Effector memory CD4-positive, alpha-beta T cell (primary cell): ENCODE data around the gene NPHP3.
A peak's percentile ranks its signal among the peaks of the same experiment; 100 is the strongest.

ENCODE experiments used
- DNase-seq, 3 donors: peaks; one replicate each; pipeline ENCODE4 v3.0.0-alpha.2; 2020
- H3K27ac ChIP-seq: 2 replicates; pipeline ENCODE4 v1.7.0; 2013; ENCODE audit warnings: mild to moderate bottlenecking, low read length, moderate library complexity; ENCODE audit not compliant: insufficient read depth, poor library complexity, severe bottlenecking
- H3K27me3 ChIP-seq: replicated peaks from 2 replicates; pipeline ENCODE4 v1.7.0; 2013; ENCODE audit warnings: mild to moderate bottlenecking, low read length; ENCODE audit not compliant: insufficient read depth, control insufficient read depth, poor library complexity, severe bottlenecking
- H3K36me3 ChIP-seq: 2 replicates; pipeline ENCODE4 v1.7.0; 2013; ENCODE audit warnings: mild to moderate bottlenecking, low read length, moderate library complexity; ENCODE audit not compliant: control insufficient read depth, insufficient read depth
- H3K4me1 ChIP-seq: 2 replicates; pipeline ENCODE4 v1.7.0; 2013; ENCODE audit warnings: low read length, mild to moderate bottlenecking; ENCODE audit not compliant: control insufficient read depth, insufficient read depth, poor library complexity, severe bottlenecking
- H3K4me3 ChIP-seq: 2 replicates; pipeline ENCODE4 v1.7.0; 2013; ENCODE audit warnings: low read length, low read depth, mild to moderate bottlenecking; ENCODE audit not compliant: insufficient read depth, poor library complexity, severe bottlenecking
- H3K9me3 ChIP-seq: 2 replicates; pipeline ENCODE4 v1.7.0; 2013; ENCODE audit warnings: mild to moderate bottlenecking, low read length, moderate library complexity; ENCODE audit not compliant: control insufficient read depth

The NPHP3 gene

DNA sequence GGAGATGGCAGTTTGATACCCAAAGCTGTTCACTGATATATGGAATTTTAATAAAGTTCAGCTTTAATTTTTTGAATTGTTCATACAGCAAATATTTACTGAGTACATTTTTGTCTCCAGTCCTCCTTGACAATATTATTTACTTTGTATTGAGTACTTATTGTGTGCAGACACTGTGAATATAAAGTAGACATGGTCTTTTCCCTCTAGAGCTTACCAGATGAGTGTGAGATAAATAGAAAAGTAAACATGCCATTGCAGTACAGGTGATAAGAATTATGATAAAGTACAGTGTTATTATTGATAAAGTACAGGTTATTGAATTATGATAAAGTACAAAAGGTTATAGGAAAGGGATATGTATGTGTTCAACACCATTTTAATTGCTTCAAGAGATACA lies 60.0 kb downstream of the NPHP3 start:
- DNase-seq = no peak
- no peaks in the 10 kb centered on the region for H3K9me3 ChIP-seq
- H3K27me3 ChIP-seq = no peaks in the 10 kb centered on the region
- peaks cover 11% of the 10 kb centered on the region for H3K4me1 ChIP-seq
- no peak overlapping the region for H3K27ac ChIP-seq
- H3K36me3 ChIP-seq = no peaks in the 10 kb centered on the region
- no peak overlapping the region for H3K4me3 ChIP-seq

DNA sequence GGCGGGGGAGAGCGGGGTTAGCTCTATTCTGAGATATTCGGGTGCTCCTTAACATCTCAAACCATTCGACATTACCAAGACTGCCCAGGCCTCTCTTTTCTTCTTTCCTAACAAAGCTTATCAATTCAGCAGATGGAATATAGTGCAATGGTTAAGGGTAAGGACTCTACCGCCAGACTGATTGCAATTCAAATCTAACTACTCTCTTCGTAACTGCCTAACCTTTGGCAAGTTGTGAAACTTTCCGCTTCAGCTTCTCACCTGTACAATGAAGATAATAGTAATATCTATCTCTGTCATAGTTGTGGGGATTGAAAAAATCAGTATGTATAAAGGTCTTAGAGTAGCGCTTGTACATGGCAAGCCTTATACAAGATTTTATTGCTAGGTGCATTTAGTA lies 61.1 kb downstream of the NPHP3 start:
- Histone ChIP-seq H3K27ac (peak overlapping the region; percentile 77), H3K9me3 (no peaks in the 10 kb centered on the region), H3K4me1 (peaks cover 11% of the 10 kb centered on the region), H3K27me3 (no peaks in the 10 kb centered on the region), H3K4me3 (peak overlapping the region; percentile 93), H3K36me3 (no peaks in the 10 kb centered on the region)
- DNase-seq = no peak

DNA sequence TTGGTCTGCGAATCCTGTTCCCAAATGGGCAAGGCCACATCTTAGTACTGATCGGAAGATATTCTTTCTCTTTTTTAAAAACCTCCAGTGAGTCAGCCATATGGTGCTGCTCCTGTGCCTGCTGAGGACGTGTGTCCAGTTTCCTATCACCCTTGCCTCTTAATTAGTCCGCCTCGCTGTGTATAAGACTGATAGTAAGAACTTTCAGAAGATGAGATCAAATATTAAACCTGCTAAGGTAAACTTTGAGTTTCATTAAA lies 61.5 kb downstream of the NPHP3 start:
- Histone ChIP-seq H3K4me1 (peaks cover 11% of the 10 kb centered on the region), H3K27ac (peak overlapping the region; percentile 77), H3K27me3 (no peaks in the 10 kb centered on the region), H3K4me3 (peak overlapping the region; percentile 93), H3K9me3 (no peaks in the 10 kb centered on the region), H3K36me3 (no peaks in the 10 kb centered on the region)
- DNase-seq = peak in 1 of 3 donors; percentile 15

DNA sequence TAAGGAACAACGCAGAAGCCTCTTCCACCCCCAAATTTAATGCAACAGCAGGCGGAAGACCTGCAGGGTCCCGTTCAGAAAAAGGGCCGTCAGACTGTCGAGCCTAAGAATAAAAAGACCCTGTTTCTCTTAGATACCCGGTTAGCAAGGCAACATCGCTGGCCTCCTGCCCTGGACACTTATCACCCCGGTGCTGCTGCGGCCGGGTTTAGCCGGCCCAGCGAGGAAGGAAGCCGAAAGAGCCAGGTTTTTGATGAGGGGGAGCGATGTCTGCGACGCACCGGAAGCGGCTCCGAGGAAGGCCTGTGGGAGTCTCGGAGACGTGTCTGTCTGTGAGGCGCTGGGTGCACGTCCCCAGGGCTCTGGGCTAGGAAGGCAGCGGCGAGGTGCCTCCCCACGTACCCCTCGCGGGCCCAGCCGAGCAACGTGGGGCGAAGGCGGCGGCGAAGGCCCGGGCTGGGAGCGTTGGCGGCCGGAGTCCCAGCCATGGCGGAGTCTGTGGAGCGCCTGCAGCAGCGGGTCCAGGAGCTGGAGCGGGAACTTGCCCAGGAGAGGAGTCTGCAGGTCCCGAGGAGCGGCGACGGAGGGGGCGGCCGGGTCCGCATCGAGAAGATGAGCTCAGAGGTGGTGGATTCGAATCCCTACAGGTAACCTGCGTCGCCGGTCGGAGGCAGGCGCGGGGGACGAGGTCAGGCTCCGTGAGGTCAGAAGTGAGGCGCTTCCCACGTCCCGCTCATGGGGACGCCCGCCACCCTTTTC lies 62.0 kb downstream of the NPHP3 start, which contains the start of gene UBA5:
Gene UBA5 (plus strand): TSS at position 278 of the 759 bp plus-strand sequence. CDS start 209 bp downstream, at position 487.
- Histone ChIP-seq H3K27me3 (no peaks in the 10 kb centered on the region), H3K36me3 (no peaks in the 10 kb centered on the region), H3K27ac (peak within 1 kb of the TSS; percentile 77), H3K9me3 (no peaks in the 10 kb centered on the region), H3K4me3 (peak within 1 kb of the TSS; percentile 93), H3K4me1 (peaks cover 11% of the 10 kb centered on the region)
- DNase-seq = peak; percentile 51 to 56 (median 54)

DNA sequence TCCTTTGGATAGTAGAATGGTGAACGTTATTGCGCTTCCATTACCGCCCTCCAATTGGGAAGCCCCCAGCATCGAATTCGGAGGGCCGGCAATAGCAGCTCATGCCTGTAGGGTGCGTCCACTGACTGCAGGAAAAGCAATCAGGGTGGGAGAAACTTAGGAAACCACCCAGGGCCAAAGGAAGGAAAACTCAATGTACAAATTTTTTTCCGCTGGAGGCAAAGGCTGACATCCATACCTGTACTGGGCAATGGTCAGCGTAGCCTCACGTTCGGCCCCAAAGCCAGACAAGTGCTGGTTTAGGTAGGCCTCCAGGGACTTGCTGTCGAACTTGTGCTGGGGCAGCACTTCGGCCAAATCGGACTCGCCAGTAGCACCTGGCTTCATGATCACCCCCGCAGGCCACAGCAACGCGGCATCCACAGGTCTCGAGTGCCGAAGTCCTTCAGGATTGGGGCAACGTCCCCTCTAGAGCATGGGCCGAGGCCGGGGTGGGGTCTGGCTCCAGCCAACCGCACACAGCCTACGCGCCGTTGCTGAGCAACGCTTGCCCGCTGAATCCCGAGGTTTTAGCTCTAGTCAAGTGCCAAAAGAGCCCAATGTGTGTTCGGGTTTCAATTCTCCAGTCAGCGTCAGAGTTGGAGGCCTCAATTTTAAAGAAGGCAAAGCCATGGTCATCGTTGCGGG lies 62.7 kb downstream of the NPHP3 start, which contains the start of gene ACAD11:
Gene ACAD11 (minus strand): TSS at position 445 of the 687 bp plus-strand sequence. CDS start 58 bp downstream, at position 387.
- Histone ChIP-seq H3K36me3 (no peaks in the 10 kb centered on the region), H3K27ac (peak within 1 kb of the TSS; percentile 77), H3K4me1 (peaks cover 11% of the 10 kb centered on the region), H3K4me3 (peak within 1 kb of the TSS; percentile 93), H3K27me3 (no peaks in the 10 kb centered on the region), H3K9me3 (no peaks in the 10 kb centered on the region)
- peak; percentile 2 to 16 (median 8) for DNase-seq

DNA sequence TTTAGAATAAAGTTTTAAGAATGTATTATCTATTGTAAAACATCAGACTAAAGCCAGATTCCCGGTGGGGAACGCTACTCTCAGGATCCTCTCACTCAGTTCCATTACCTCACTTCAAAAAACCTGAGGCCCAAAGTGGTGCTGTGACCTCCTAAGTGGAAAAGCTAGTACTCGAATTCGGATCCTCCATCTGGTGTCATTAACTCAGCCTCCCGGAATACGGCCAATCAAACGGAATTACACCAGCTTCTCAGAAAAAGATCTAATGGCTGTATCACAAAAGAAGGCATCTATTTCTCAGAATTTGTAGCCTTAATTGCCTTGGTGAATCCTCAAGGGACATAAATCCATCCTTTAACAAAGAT lies 63.2 kb downstream of the NPHP3 start:
- Histone ChIP-seq H3K4me1 (peaks cover 11% of the 10 kb centered on the region), H3K9me3 (no peaks in the 10 kb centered on the region), H3K27ac (peak overlapping the region; percentile 77), H3K4me3 (peak overlapping the region; percentile 93), H3K36me3 (no peaks in the 10 kb centered on the region), H3K27me3 (no peaks in the 10 kb centered on the region)
- DNase-seq = no peak

DNA sequence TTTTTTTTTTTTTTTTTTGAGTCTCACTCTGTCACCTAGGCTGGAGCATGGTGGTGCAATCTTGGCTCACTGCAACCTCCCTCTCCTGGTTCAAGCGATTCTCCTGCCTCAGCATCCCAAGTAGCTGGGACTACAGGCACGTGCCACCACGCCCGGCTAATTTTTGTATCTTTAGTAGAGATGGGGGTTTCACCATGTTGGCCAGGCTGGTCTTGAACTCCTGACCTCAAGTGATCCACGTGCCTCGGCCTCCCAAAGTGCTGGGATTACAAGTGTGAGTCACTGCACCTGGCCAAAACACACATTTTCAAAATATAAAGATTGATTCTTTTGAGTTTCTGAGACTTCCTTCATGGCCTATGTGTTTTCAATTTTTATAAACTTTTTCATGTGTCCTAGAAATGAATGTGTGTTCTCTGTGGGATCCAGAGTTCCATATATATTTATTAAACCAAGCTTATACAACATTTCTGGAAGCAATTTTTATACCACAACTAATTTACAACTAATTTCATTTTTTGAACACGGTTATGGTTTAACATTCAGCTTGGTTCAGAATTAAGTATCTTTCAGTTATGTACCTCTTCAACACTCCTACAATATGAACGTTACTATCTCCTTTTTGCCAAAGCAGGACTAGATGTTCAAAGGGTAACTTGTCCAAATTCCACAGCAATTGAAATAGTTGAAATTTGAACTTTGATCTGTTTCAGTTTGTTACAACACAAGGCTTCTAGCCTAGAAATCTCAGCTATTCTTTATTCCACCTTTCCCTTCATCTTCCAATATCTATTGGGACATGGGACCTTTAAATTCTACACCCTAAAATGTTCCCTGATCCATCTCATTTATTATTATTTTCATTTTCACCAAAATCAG lies 64.1 kb downstream of the NPHP3 start:
- no peaks in the 10 kb centered on the region for H3K27me3 ChIP-seq
- peaks cover 11% of the 10 kb centered on the region for H3K4me1 ChIP-seq
- H3K27ac ChIP-seq = no peak overlapping the region
- H3K36me3 ChIP-seq = no peaks in the 10 kb centered on the region
- H3K9me3 ChIP-seq = no peaks in the 10 kb centered on the region
- H3K4me3 ChIP-seq = no peak overlapping the region
- DNase-seq = no peak

DNA sequence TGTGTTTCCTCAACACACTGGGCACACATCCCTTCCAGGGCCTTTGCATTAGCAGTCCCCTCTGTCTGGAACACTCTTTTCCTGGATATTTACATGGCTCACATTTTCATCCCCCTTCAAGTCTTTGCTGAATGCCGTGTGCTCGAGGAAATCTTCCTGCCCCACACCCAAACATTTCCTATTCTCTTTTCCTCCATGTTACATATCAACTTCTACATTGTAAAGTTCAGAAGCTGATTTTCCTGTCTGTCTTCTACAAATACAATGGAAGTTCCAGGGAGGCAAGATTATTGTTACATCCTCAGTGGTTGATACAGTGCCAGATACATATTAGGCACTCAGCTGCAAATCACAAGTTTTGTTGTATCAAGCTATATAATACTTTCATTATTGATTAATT lies 66.7 kb downstream of the NPHP3 start:
- Histone ChIP-seq H3K4me1 (no peaks in the 10 kb centered on the region), H3K27ac (no peak overlapping the region), H3K9me3 (no peaks in the 10 kb centered on the region), H3K4me3 (no peak overlapping the region), H3K36me3 (no peaks in the 10 kb centered on the region), H3K27me3 (no peaks in the 10 kb centered on the region)
- DNase-seq = no peak

DNA sequence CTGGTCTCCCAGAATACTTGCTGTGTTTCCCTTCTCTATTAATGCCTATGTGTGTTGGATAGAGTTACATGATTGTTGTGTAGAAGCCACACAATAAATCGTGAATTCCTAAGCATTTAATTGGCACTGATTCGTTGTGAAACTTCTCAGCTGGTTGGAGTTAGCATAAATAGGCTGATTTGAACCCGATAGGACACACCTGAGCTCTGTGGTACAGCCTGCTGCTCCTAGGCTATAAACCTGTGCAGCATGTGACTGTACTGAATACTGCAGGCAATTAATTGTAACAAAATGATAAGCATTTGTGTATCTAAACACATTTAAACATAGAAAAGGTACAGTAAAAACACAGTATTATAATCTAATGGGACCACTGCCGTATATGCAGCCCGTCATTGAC lies 67.5 kb downstream of the NPHP3 start:
- Histone ChIP-seq H3K27me3 (no peaks in the 10 kb centered on the region), H3K27ac (no peak overlapping the region), H3K4me1 (no peaks in the 10 kb centered on the region), H3K9me3 (no peaks in the 10 kb centered on the region), H3K36me3 (no peaks in the 10 kb centered on the region), H3K4me3 (no peak overlapping the region)
- no peak for DNase-seq
